Astrocyte (in vitro differentiated cells and primary cell): ENCODE results near the gene SMIM33. TPM values are rescaled to one million over a fixed set of nuclear protein-coding genes. Genes with fewer than 3 reads are reported as not detected.
"Not testable (repeated sequence)": the region's sequence is repeated elsewhere in the genome, so short reads cannot be mapped to it uniquely, and the experiment has no call there.

Source experiments
- DNase-seq: peaks from one replicate; pipeline ENCODE4 v3.0.0-alpha.2; 2010; ENCODE audit warnings: low read depth
- FAIRE-seq: peaks from 2 replicates; lab custom pipeline; 2011; peaks lifted over from hg19 to GRCh38; lab: Jason Lieb, UNC
- H2AFZ ChIP-seq: 2 replicates; pipeline ENCODE4 v1.6.0; 2012; ENCODE audit warnings: low read depth, low read length, inconsistent platforms
- H3K27ac ChIP-seq: 2 replicates; pipeline ENCODE4 v1.5.1; 2011; ENCODE audit warnings: low read depth, low read length, inconsistent platforms
- H3K27me3 ChIP-seq: 2 replicates; pipeline ENCODE4 v1.6.0; 2011; ENCODE audit warnings: low read length, inconsistent platforms; ENCODE audit not compliant: insufficient read depth
- H3K36me3 ChIP-seq: 2 replicates; pipeline ENCODE4 v1.5.1; 2011; ENCODE audit warnings: low read length, inconsistent platforms; ENCODE audit not compliant: insufficient read depth
- H3K4me1 ChIP-seq: 2 replicates; pipeline ENCODE4 v1.5.1; 2011; ENCODE audit warnings: low read length, inconsistent platforms; ENCODE audit not compliant: insufficient read depth
- H3K4me2 ChIP-seq: 2 replicates; pipeline ENCODE4 v1.6.0; 2012; ENCODE audit warnings: low read length, inconsistent platforms
- H3K4me3 ChIP-seq: 2 replicates; pipeline ENCODE4 v1.5.1; 2011; ENCODE audit warnings: low read depth, mild to moderate bottlenecking, low read length, inconsistent platforms; ENCODE audit not compliant: insufficient read depth
- H3K79me2 ChIP-seq: 2 replicates; pipeline ENCODE4 v1.6.0; 2012; ENCODE audit warnings: mild to moderate bottlenecking, low read length, inconsistent platforms; ENCODE audit not compliant: insufficient read depth
- H3K9ac ChIP-seq: 2 replicates; pipeline ENCODE4 v1.6.0; 2012; ENCODE audit warnings: mild to moderate bottlenecking, low read length, inconsistent platforms
- H3K9me3 ChIP-seq: 2 replicates; pipeline ENCODE4 v1.5.1; 2012; ENCODE audit warnings: low read depth, mild to moderate bottlenecking, low read length, inconsistent platforms; ENCODE audit not compliant: insufficient read depth
- H4K20me1 ChIP-seq: 2 replicates; pipeline ENCODE4 v1.6.0; 2012; ENCODE audit warnings: low read length, inconsistent platforms; ENCODE audit not compliant: insufficient read depth
- H3K27ac Mint-ChIP-seq: one replicate; pipeline ENCODE4 v1.8.0; 2021; ENCODE audit warnings: mild to moderate bottlenecking, mixed read lengths; ENCODE audit not compliant: unreplicated experiment
- H3K27me3 Mint-ChIP-seq: one replicate; pipeline ENCODE4 v1.8.0; 2021; ENCODE audit warnings: low read depth, mixed read lengths; ENCODE audit not compliant: unreplicated experiment
- H3K36me3 Mint-ChIP-seq: one replicate; pipeline ENCODE4 v1.8.0; 2021; ENCODE audit warnings: low read depth, mixed read lengths; ENCODE audit not compliant: unreplicated experiment
- H3K4me1 Mint-ChIP-seq: one replicate; pipeline ENCODE4 v1.8.0; 2021; ENCODE audit warnings: low read depth, mixed read lengths; ENCODE audit not compliant: unreplicated experiment
- H3K4me3 Mint-ChIP-seq: one replicate; pipeline ENCODE4 v1.8.0; 2021; ENCODE audit warnings: mild to moderate bottlenecking, moderate library complexity, mixed read lengths; ENCODE audit not compliant: unreplicated experiment
- H3K9me3 Mint-ChIP-seq: one replicate; pipeline ENCODE4 v1.8.0; 2021; ENCODE audit warnings: mild to moderate bottlenecking, mixed read lengths; ENCODE audit not compliant: unreplicated experiment
- EZH2 ChIP-seq: IDR thresholded peaks from 2 replicates; pipeline ENCODE4 v1.6.1; 2012; ENCODE audit warnings: mild to moderate bottlenecking, low read length, inconsistent platforms; ENCODE audit not compliant: insufficient read depth
- total RNA-seq: library from RNA; stranded (reverse); gene quantifications from 2 replicates; pipeline ENCODE4 v1.2.1, GENCODE V29; 2021
- TF ChIP-seq, protein P1 (sequence below): IDR thresholded peaks from 2 replicates; pipeline ENCODE4 v1.5.1; 2011; ENCODE audit warnings: low read depth, mild to moderate bottlenecking, inconsistent platforms, low read length, moderate library complexity; ENCODE audit not compliant: insufficient read depth

SMIM33 gene
- total RNA-seq, 1 donor from 2014 or later, result not detected

GRCh38 chr5:139474890-139475791 is 4.3 kb downstream of the SMIM33 start:
- Histone ChIP-seq H4K20me1 (no peaks in the 10 kb centered on the region), H3K79me2 (no peaks in the 10 kb centered on the region), H3K36me3 (peaks cover 6% of the 10 kb centered on the region), H3K9me3 (no peaks in the 10 kb centered on the region), H2AFZ (no peak overlapping the region), H3K27me3 (no peaks in the 10 kb centered on the region), H3K9ac (no peak overlapping the region), H3K4me3 (no peak overlapping the region), H3K27ac (no peak overlapping the region), H3K4me1 (peaks cover 4% of the 10 kb centered on the region), H3K4me2 (no peak overlapping the region)
- FAIRE-seq (no peak), DNase-seq (peak; percentile 58)
- Mint-ChIP-seq H3K9me3 (no peaks in the 10 kb centered on the region), H3K4me1 (peaks cover 11% of the 10 kb centered on the region), H3K4me3 (no peak overlapping the region), H3K36me3 (no peaks in the 10 kb centered on the region), H3K27me3 (peaks cover 45% of the 10 kb centered on the region), H3K27ac (no peak overlapping the region)
- TF ChIP-seq EZH2, result no peak
- TF ChIP-seq, protein P1, sequence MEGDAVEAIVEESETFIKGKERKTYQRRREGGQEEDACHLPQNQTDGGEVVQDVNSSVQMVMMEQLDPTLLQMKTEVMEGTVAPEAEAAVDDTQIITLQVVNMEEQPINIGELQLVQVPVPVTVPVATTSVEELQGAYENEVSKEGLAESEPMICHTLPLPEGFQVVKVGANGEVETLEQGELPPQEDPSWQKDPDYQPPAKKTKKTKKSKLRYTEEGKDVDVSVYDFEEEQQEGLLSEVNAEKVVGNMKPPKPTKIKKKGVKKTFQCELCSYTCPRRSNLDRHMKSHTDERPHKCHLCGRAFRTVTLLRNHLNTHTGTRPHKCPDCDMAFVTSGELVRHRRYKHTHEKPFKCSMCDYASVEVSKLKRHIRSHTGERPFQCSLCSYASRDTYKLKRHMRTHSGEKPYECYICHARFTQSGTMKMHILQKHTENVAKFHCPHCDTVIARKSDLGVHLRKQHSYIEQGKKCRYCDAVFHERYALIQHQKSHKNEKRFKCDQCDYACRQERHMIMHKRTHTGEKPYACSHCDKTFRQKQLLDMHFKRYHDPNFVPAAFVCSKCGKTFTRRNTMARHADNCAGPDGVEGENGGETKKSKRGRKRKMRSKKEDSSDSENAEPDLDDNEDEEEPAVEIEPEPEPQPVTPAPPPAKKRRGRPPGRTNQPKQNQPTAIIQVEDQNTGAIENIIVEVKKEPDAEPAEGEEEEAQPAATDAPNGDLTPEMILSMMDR, result no peak

DNA sequence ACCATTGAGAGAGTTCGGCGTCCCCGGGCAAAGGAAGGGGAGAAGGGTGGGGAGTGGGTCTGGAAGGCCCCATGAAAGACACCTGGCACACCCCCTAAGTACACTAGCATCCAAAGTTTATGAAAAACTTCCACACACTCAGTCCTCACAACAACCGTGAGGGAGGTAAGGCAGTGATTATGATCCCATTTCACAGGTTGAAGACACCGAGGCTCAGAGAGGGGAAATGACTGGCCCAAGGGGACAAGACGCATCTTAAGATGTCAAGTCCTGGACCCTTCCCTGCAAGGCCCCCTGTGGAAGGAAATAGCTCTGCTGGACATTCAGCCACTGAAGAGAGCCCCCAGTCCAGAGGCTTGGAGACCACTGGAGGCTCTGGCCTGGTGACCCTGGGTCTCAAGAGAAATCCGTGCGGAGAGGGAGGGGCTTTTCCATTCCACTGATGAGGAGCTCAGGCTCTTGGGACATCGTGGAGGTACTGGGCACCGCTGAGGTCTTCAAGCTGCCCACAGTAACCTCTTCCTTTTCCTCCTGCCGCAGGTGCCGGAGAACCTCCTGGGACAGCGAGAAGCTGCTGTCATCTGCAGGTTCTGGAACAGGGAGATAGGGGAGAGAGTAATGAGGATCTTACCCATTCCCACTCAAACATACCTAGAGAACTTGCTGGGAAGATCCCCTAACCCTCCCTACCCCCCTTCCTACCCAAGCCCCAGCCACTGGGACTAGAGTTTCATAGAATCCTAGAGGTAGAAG is 5.2 kb downstream of the SMIM33 start:
- H4K20me1 ChIP-seq, result no peaks in the 10 kb centered on the region
- no peak overlapping the region for H3K27ac ChIP-seq
- H3K9me3 Mint-ChIP-seq, result no peaks in the 10 kb centered on the region
- no peak overlapping the region for H3K4me3 Mint-ChIP-seq
- no peak for TF ChIP-seq EZH2
- TF ChIP-seq, protein P1, result no peak
- H3K4me1 ChIP-seq, result peaks cover 8% of the 10 kb centered on the region
- H3K36me3 Mint-ChIP-seq, result no peaks in the 10 kb centered on the region
- no peaks in the 10 kb centered on the region for H3K9me3 ChIP-seq
- H3K27ac Mint-ChIP-seq, result no peak overlapping the region
- no peaks in the 10 kb centered on the region for H3K27me3 ChIP-seq
- H3K36me3 ChIP-seq, result peaks cover 6% of the 10 kb centered on the region
- H3K27me3 Mint-ChIP-seq, result peaks cover 45% of the 10 kb centered on the region
- peaks cover 5% of the 10 kb centered on the region for H3K79me2 ChIP-seq
- no peak for DNase-seq
- H2AFZ ChIP-seq, result no peak overlapping the region
- H3K9ac ChIP-seq, result no peak overlapping the region
- no peak overlapping the region for H3K4me2 ChIP-seq
- peaks cover 11% of the 10 kb centered on the region for H3K4me1 Mint-ChIP-seq
- no peak overlapping the region for H3K4me3 ChIP-seq
- FAIRE-seq, result no peak

DNA sequence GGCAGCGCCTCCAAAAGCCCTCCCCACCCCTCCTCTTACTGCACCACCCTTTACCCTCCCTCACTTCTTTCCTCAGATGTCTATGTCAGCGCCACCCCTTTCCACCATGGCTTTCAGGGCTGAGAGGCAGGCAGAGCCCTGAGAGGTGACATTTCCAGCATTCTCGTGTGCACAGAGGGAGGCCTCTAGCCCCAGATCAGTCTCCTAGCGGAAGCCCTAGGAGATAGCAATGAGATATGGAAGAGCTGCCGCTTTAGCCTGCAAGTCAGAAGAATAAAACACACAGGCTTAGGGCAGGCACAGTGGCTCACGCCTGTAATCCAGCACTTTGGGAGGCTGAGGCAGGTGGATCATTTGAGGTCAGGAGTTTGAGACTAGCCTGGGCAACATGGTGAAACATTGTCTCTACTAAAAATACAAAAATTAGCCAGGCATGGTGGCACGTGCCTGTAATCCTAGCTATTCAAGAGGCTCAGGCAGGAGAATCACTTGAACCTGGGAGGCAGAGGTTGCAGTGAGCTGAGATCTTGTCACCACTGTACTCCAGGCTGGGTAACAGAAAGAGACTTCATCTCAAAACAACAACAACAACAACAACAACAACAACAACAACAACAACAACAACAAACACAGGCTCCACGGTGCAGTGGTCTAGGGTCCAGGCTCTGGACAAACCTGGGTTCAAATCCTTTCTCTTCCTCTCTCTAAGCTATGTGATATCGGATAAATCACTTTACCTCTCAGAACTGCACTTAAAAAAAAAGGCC is 8.0 kb downstream of the SMIM33 start:
- not testable (repeated sequence) for H3K4me3 ChIP-seq, H3K27me3 ChIP-seq, DNase-seq, H3K9me3 ChIP-seq, H2AFZ ChIP-seq, H3K4me3 Mint-ChIP-seq, H3K9me3 Mint-ChIP-seq, H3K4me2 ChIP-seq, H4K20me1 ChIP-seq, H3K27ac Mint-ChIP-seq, H3K27ac ChIP-seq, H3K9ac ChIP-seq, FAIRE-seq, H3K36me3 Mint-ChIP-seq, H3K36me3 ChIP-seq
- H3K79me2 ChIP-seq, result peaks cover 15% of the 10 kb centered on the region
- peaks cover 26% of the 10 kb centered on the region for H3K27me3 Mint-ChIP-seq
- H3K4me1 Mint-ChIP-seq, result peaks cover 11% of the 10 kb centered on the region
- H3K4me1 ChIP-seq, result peaks cover 23% of the 10 kb centered on the region

GRCh38 chr5:139479729-139480128 is 8.9 kb downstream of the SMIM33 start:
- not testable (repeated sequence) for H3K27me3 ChIP-seq, DNase-seq, H3K36me3 Mint-ChIP-seq, H3K36me3 ChIP-seq, H3K4me3 ChIP-seq, H3K9ac ChIP-seq, FAIRE-seq, H3K9me3 Mint-ChIP-seq, H3K27ac Mint-ChIP-seq, H3K9me3 ChIP-seq, H3K4me3 Mint-ChIP-seq, H3K4me2 ChIP-seq, H3K27ac ChIP-seq, H4K20me1 ChIP-seq, H2AFZ ChIP-seq
- Mint-ChIP-seq H3K4me1 (peaks cover 12% of the 10 kb centered on the region), H3K27me3 (peaks cover 26% of the 10 kb centered on the region)
- Histone ChIP-seq H3K4me1 (peaks cover 23% of the 10 kb centered on the region), H3K79me2 (peaks cover 15% of the 10 kb centered on the region)
